H1 (cell line): ENCODE data around the gene HAO2. TPM values are rescaled to one million over a fixed set of nuclear protein-coding genes. Genes with fewer than 3 reads are reported as not detected.

Source experiments
- CTCF ChIA-PET: fragments of 300-600 bp; sonication (Branson Sonifier 250); formaldehyde crosslinking; loops from one replicate; lab custom pipeline; 2021; ENCODE audit not compliant: partially characterized antibody; lab: Charles Lee
- POLR2A ChIA-PET: fragments of 300-600 bp; sonication (Branson Sonifier 250); formaldehyde crosslinking; loops from one replicate; lab custom pipeline; 2021; ENCODE audit warnings: inconsistent platforms; ENCODE audit not compliant: partially characterized antibody; lab: Charles Lee
- DNase-seq, 2 experiments: peaks; one replicate each; pipeline versions ENCODE4 v3.0.0 to v3.0.0-alpha.2; 2010 to 2022; ENCODE audit warnings: low spot score in 2 of 2, low read depth in 1 of 2, mixed read lengths in 1 of 2
- FAIRE-seq: peaks from 2 replicates; lab custom pipeline; 2011; peaks lifted over from hg19 to GRCh38; lab: Jason Lieb, UNC
- H2AFZ ChIP-seq: 2 replicates; pipeline ENCODE4 v1.8.1; 2012; ENCODE audit warnings: low read length, inconsistent platforms
- H2AK5ac ChIP-seq: 2 replicates; pipeline ENCODE4 v1.6.1; 2013; ENCODE audit warnings: low read depth, low read length
- H2BK120ac ChIP-seq: replicated peaks from 2 replicates; pipeline ENCODE3; 2013; ENCODE audit warnings: low read depth, low read length, inconsistent platforms
- H2BK12ac ChIP-seq: 2 replicates; pipeline ENCODE4 v1.6.1; 2013; ENCODE audit warnings: low read depth, low read length
- H2BK15ac ChIP-seq: 2 replicates; pipeline ENCODE4 v1.6.1; 2013; ENCODE audit warnings: low read length
- H2BK20ac ChIP-seq: 2 replicates; pipeline ENCODE4 v1.6.1; 2013; ENCODE audit warnings: low read length
- H2BK5ac ChIP-seq: 2 replicates; pipeline ENCODE4 v1.6.1; 2013; ENCODE audit warnings: low read depth, low read length
- H3K14ac ChIP-seq: 2 replicates; pipeline ENCODE4 v1.6.1; 2013; ENCODE audit warnings: inconsistent platforms; ENCODE audit not compliant: insufficient read length
- H3K18ac ChIP-seq: 2 replicates; pipeline ENCODE4 v1.6.1; 2013; ENCODE audit warnings: low read length; ENCODE audit errors: extremely low read depth
- H3K23ac ChIP-seq: 2 replicates; pipeline ENCODE4 v1.6.1; 2013; ENCODE audit warnings: inconsistent platforms; ENCODE audit not compliant: insufficient read length
- H3K23me2 ChIP-seq: 2 replicates; pipeline ENCODE4 v1.6.1; 2013; ENCODE audit warnings: low read depth, low read length
- H3K27ac ChIP-seq: 2 replicates; pipeline ENCODE4 v1.6.1; 2011; ENCODE audit warnings: low read depth, low read length, inconsistent platforms
- H3K27me3 ChIP-seq, 4 experiments: replicated peaks in 1 of 4; 1 replicate in 1 of 4; 2 replicates in 3 of 4; pipeline versions ENCODE4 v1.6.1 to v1.8.1; 2011 to 2013; ENCODE audit warnings: low read length in 3 of 4, mild to moderate bottlenecking in 3 of 4, inconsistent platforms in 2 of 4, mixed read lengths in 2 of 4, moderate library complexity in 1 of 4; ENCODE audit not compliant: control insufficient read depth in 3 of 4, insufficient read depth in 3 of 4; ENCODE audit errors: extremely low read depth in 1 of 4
- H3K36me3 ChIP-seq, 4 experiments: 2 replicates each; pipeline versions ENCODE4 v1.6.1 to v1.8.1; 2011 to 2013; ENCODE audit warnings: mild to moderate bottlenecking in 4 of 4, low read length in 3 of 4, moderate library complexity in 2 of 4, control low read depth in 1 of 4, inconsistent platforms in 1 of 4; ENCODE audit not compliant: insufficient read depth in 4 of 4, control insufficient read depth in 2 of 4
- H3K4ac ChIP-seq: replicated peaks from 2 replicates; pipeline ENCODE3; 2013; ENCODE audit warnings: low read length, low read depth, mixed read lengths, inconsistent platforms; ENCODE audit not compliant: insufficient read length
- H3K4me1 ChIP-seq, 4 experiments: replicated peaks in 1 of 4; 1 replicate in 1 of 4; 2 replicates in 3 of 4; pipeline versions ENCODE4 v1.6.1 to v1.8.1; 2011 to 2013; ENCODE audit warnings: low read length in 3 of 4, inconsistent platforms in 2 of 4, mixed read lengths in 1 of 4; ENCODE audit not compliant: insufficient read depth in 4 of 4, control insufficient read depth in 3 of 4
- H3K4me2 ChIP-seq, 2 experiments: 2 replicates each; pipeline versions ENCODE4 v1.6.1 to v1.8.1; 2011 to 2013; ENCODE audit warnings: low read depth in 2 of 2, low read length in 2 of 2, control low read depth in 1 of 2, inconsistent platforms in 1 of 2, mild to moderate bottlenecking in 1 of 2; ENCODE audit not compliant: insufficient read depth in 1 of 2
- H3K4me3 ChIP-seq, 4 experiments: fragments of 200-600, 300-600 bp in 1 of 4; sonication (generic), shearing (Covaris generic), sonication (Bioruptor Twin) in 1 of 4; 2 replicates each; pipeline versions ENCODE4 v1.5.1 to v1.8.1; 2011 to 2016; ENCODE audit warnings: low read length in 4 of 4, low read depth in 3 of 4, control low read depth in 2 of 4, inconsistent platforms in 2 of 4, mild to moderate bottlenecking in 2 of 4, mixed read lengths in 1 of 4, moderate library complexity in 1 of 4; ENCODE audit not compliant: insufficient read depth in 2 of 4; ENCODE audit errors: extremely low read depth in 1 of 4
- H3K56ac ChIP-seq: replicated peaks from 2 replicates; pipeline ENCODE3; 2013; ENCODE audit warnings: low read depth, mild to moderate bottlenecking, mixed read lengths, low read length, inconsistent platforms; ENCODE audit not compliant: insufficient read length
- H3K79me1 ChIP-seq: 2 replicates; pipeline ENCODE4 v1.6.1; 2013; ENCODE audit warnings: low read depth, low read length, control low read depth
- H3K79me2 ChIP-seq, 2 experiments: 2 replicates each; pipeline versions ENCODE4 v1.6.1 to v1.8.1; 2012 to 2013; ENCODE audit warnings: low read length in 2 of 2, mild to moderate bottlenecking in 2 of 2, inconsistent platforms in 1 of 2; ENCODE audit not compliant: insufficient read depth in 2 of 2, control insufficient read depth in 1 of 2
- H3K9ac ChIP-seq, 4 experiments: replicated peaks in 1 of 4; 1 replicate in 1 of 4; 2 replicates in 3 of 4; pipeline versions ENCODE4 v1.6.1 to v1.8.1; 2011 to 2013; ENCODE audit warnings: low read depth in 3 of 4, low read length in 3 of 4, control low read depth in 2 of 4, mild to moderate bottlenecking in 2 of 4, moderate library complexity in 2 of 4, inconsistent platforms in 1 of 4; ENCODE audit errors: extremely low read depth in 1 of 4
- H3K9me3 ChIP-seq, 2 experiments: 2 replicates each; pipeline versions ENCODE4 v1.6.1 to v1.8.1; 2012 to 2013; ENCODE audit warnings: mild to moderate bottlenecking in 2 of 2, moderate library complexity in 2 of 2, control low read depth in 1 of 2, inconsistent platforms in 1 of 2, low read depth in 1 of 2, low read length in 1 of 2, mixed read lengths in 1 of 2; ENCODE audit not compliant: insufficient read depth in 2 of 2
- H4K20me1 ChIP-seq, 2 experiments: replicated peaks in 1 of 2; 2 replicates each; pipeline versions ENCODE3 to v1.8.1; 2011 to 2013; ENCODE audit warnings: inconsistent platforms in 2 of 2, low read length in 2 of 2, mild to moderate bottlenecking in 1 of 2; ENCODE audit not compliant: insufficient read depth in 2 of 2, control insufficient read depth in 1 of 2
- H4K5ac ChIP-seq: 2 replicates; pipeline ENCODE4 v1.6.1; 2013; ENCODE audit warnings: low read length, low read depth, mixed read lengths, inconsistent platforms; ENCODE audit not compliant: insufficient read length
- H4K8ac ChIP-seq: 2 replicates; pipeline ENCODE4 v1.8.0; 2013; ENCODE audit warnings: mild to moderate bottlenecking, moderate library complexity, low read length, inconsistent platforms; ENCODE audit not compliant: insufficient read depth; ENCODE audit errors: extremely low read depth
- H4K91ac ChIP-seq: replicated peaks from 2 replicates; pipeline ENCODE3; 2013; ENCODE audit warnings: low read length, mixed read lengths, inconsistent platforms; ENCODE audit not compliant: insufficient read length
- ATF2 ChIP-seq: IDR thresholded peaks from 2 replicates; pipeline ENCODE4 v1.6.1; 2012; ENCODE audit warnings: low read length, inconsistent platforms
- KDM1A ChIP-seq: fragments of 200-600, 300-600 bp; sonication (generic); IDR thresholded peaks from 2 replicates; pipeline ENCODE4 v1.7.1; 2016; ENCODE audit warnings: mild to moderate bottlenecking, low read length, borderline replicate concordance
- POU5F1 ChIP-seq: IDR thresholded peaks from 2 replicates; pipeline ENCODE4 v1.6.1; 2011; ENCODE audit warnings: low read depth, mild to moderate bottlenecking, low read length, moderate library complexity
- ZNF274 ChIP-seq: IDR thresholded peaks from 2 replicates; pipeline ENCODE4 v1.7.0; 2012; ENCODE audit warnings: low read length, borderline replicate concordance; ENCODE audit errors: extremely low read depth
- WGBS, 2 experiments: shearing (Covaris generic) in 1 of 2; methylation state at CpG; one replicate each; pipeline versions ENCODE4 v1.1.6 to v1.1.7; 2013 to 2015; ENCODE audit warnings: low lambda C conversion rate in 2 of 2, mixed read lengths in 2 of 2, inconsistent platforms in 1 of 2, low coverage in 1 of 2, missing lambda C conversion rate in 1 of 2; ENCODE audit not compliant: insufficient replicate concordance in 2 of 2, insufficient coverage in 1 of 2, insufficient read length in 1 of 2; ENCODE audit errors: extremely low coverage in 1 of 2, missing lambda C conversion rate in 1 of 2; 5-methylcytosine and 5-hydroxymethylcytosine counted together
- polyA plus RNA-seq, 7 experiments: library from polyadenylated mRNA; depleted of rRNA in 3 of 7; stranded (reverse) in 5 of 7; unstranded in 2 of 7; fragments of >200 nt in 5 of 7; fragments of 200-250 nt in 2 of 7; gene quantifications; 1 replicate in 5 of 7; 2 replicates in 1 of 7; 4 replicates in 1 of 7; pipeline versions ENCODE4 v1.2.1 to v1.2.3, GENCODE V29; 2011 to 2013; ENCODE audit warnings: missing spikeins in 2 of 7, mixed read lengths in 2 of 7
- total RNA-seq: library from RNA; stranded (reverse); fragmentation: NEBNext Ultra II Directional; extraction: Animal tissue kit (Norgen Biotek cat#: 25700); gene quantifications from 2 replicates; pipeline ENCODE4 v1.2.1, GENCODE V29; 2021

HAO2 gene
- total and polyA plus RNA-seq, 2 of the 8 experiments (the other 6 are each of a cell fraction or from before 2014, with no cell fraction given): not detected

- Histone ChIP-seq H3K79me1 (no peaks in the 10 kb centered on the region), H2BK15ac (no peak overlapping the region), H3K9ac (no peak overlapping the region), H3K56ac (no peak overlapping the region), H2BK20ac (no peak overlapping the region), H3K4me1 (peaks cover 10 to 32% (median 20%) of the 10 kb centered on the region in 4 experiments), H2BK120ac (no peak overlapping the region), H2AK5ac (no peak overlapping the region), H3K27ac (no peak overlapping the region), H3K9me3 (peaks cover 0 to 6% of the 10 kb centered on the region in 2 experiments; a peak in 1 of 4 replicates), H3K4me3 (no peak overlapping the region), H3K79me2 (no peaks in the 10 kb centered on the region), H3K36me3 (peaks cover 0 to 3% (median 0%) of the 10 kb centered on the region in 4 experiments; a peak in 2 of 8 replicates), H4K20me1 (no peaks in the 10 kb centered on the region), H2BK5ac (peak overlapping the region; percentile 1; the same call in 1 of the 2 replicates), H2BK12ac (no peak overlapping the region; the same call in 1 of the 2 replicates), H4K91ac (peak overlapping the region; percentile 47), H3K14ac (no peak overlapping the region), H3K23ac (no peak overlapping the region), H3K4ac (no peak overlapping the region), H3K23me2 (no peaks in the 10 kb centered on the region), H3K18ac (no peak overlapping the region), H3K27me3 (no peaks in the 10 kb centered on the region; a peak in 3 of 7 replicates), H3K4me2 (no peak overlapping the region; a peak in 1 of 4 replicates), H4K8ac (no peak overlapping the region), H4K5ac (no peak overlapping the region), H2AFZ (no peak overlapping the region)
- FAIRE-seq: no peak
- CTCF ChIA-PET: interaction anchor here (0.6 to 4.1 kb wide), 7 partner anchors 8 to 211 kb away, joined by 3 to 22 read pairs (median 5); no protein-coding TSS in a partner anchor
- POLR2A ChIA-PET: interaction anchor here (0.6 to 1.3 kb wide), 3 partner anchors 7 to 43 kb away, joined by 3 to 4 read pairs (median 3); no protein-coding TSS in a partner anchor
- WGBS, 2 experiments: 96% methylated on average over 23 of the region's 23 CpGs; no CpG with 5 or more reads in 1 of the 2 experiments
- no peak for DNase-seq
- no peak for TF ChIP-seq POU5F1
- no peak for TF ChIP-seq KDM1A
- TF ChIP-seq ATF2: no peak
- TF ChIP-seq ZNF274: no peak
Measured at GRCh38 chr1:119333163-119333896, 35.3 kb upstream of the HAO2 start.
